Measurements from ENCODE around the gene MAD1L1. TPM values are rescaled to one million over a fixed set of nuclear protein-coding genes. Genes with fewer than 3 reads are reported as not detected.

Gene MAD1L1
- total and polyA plus RNA-seq, 4 donors: 43.0 to 54.9 (median 49.9) TPM

- ATAC-seq (ENCODE audit: insufficient read depth, low FRiP score): no peak
- Histone ChIP-seq H3K4me3 (no peak overlapping the region), H3K27ac (ENCODE audit: low read depth in 1 of 2, low read length in 1 of 2) (no peak overlapping the region), H3K9me3 (ENCODE audit: control insufficient read depth in 4 of 4, insufficient read depth in 3 of 4, low read length in 3 of 4) (no peaks in the 10 kb centered on the region), H3K36me3 (ENCODE audit: control insufficient read depth in 4 of 4, insufficient read depth in 4 of 4, low read length in 4 of 4) (peaks cover 0 to 44% (median 14%) of the 10 kb centered on the region in 4 donors), H3K27me3 (ENCODE audit: control insufficient read depth in 3 of 3, insufficient read depth in 3 of 3, low read length in 2 of 3) (peaks cover 0 to 4% (median 0%) of the 10 kb centered on the region in 3 donors), H3K9ac (ENCODE audit: insufficient read depth in 1 of 2, low read length in 2 of 2) (no peak overlapping the region), H3K4me1 (ENCODE audit: control insufficient read depth in 5 of 5, insufficient read depth in 5 of 5, low read length in 5 of 5) (peaks cover 0 to 7% (median 0%) of the 10 kb centered on the region in 5 donors)
- no peak for DNase-seq
- 95 to 96% methylated on average over 35 of the region's 35 CpGs for WGBS, 2 donors
- TF ChIP-seq CTCF (IDR thresholded peaks at IDR 0.05; ENCODE audit: control extremely low read depth, extremely low read depth): no peak
These were observed 85.9 kb downstream of the MAD1L1 start for GRCh38 chr7:2146676-2147472.

GRCh38 chr7:2145835-2146580, 86.7 kb downstream of the MAD1L1 start:
- DNase-seq (no peak), ATAC-seq (ENCODE audit: insufficient read depth, low FRiP score) (no peak)
- no peak overlapping the region for H3K4me3 ChIP-seq
- 86 to 94% methylated on average over 42 of the region's 42 CpGs for whole genome bisulfite sequencing, 2 donors
- H3K9me3 ChIP-seq (ENCODE audit: control insufficient read depth in 4 of 4, insufficient read depth in 3 of 4, low read length in 3 of 4): no peaks in the 10 kb centered on the region
- H3K27ac ChIP-seq (ENCODE audit: low read depth in 1 of 2, low read length in 1 of 2): no peak overlapping the region
- no peaks in the 10 kb centered on the region for H3K27me3 ChIP-seq (ENCODE audit: control insufficient read depth in 3 of 3, insufficient read depth in 3 of 3, low read length in 2 of 3)
- peaks cover 0 to 44% (median 14%) of the 10 kb centered on the region in 4 donors for H3K36me3 ChIP-seq (ENCODE audit: control insufficient read depth in 4 of 4, insufficient read depth in 4 of 4, low read length in 4 of 4)
- no peak overlapping the region for H3K9ac ChIP-seq (ENCODE audit: insufficient read depth in 1 of 2, low read length in 2 of 2)
- no peak for TF ChIP-seq CTCF (IDR thresholded peaks at IDR 0.05; ENCODE audit: control extremely low read depth, extremely low read depth)
- peaks cover 0 to 4% (median 0%) of the 10 kb centered on the region in 5 donors for H3K4me1 ChIP-seq (ENCODE audit: control insufficient read depth in 5 of 5, insufficient read depth in 5 of 5, low read length in 5 of 5)

- no peak for TF ChIP-seq CTCF (IDR thresholded peaks at IDR 0.05; ENCODE audit: control extremely low read depth, extremely low read depth)
- 97 to 98% methylated on average over 15 of the region's 15 CpGs for WGBS, 2 donors
These were observed 87.8 kb downstream of the MAD1L1 start for GRCh38 chr7:2144926-2145325.

More at GRCh38 chr7:2144926-2145325, 87.8 kb downstream of the MAD1L1 start:
- Histone ChIP-seq H3K36me3 (ENCODE audit: control insufficient read depth in 4 of 4, insufficient read depth in 4 of 4, low read length in 4 of 4) (peaks cover 0 to 44% (median 14%) of the 10 kb centered on the region in 4 donors), H3K27ac (ENCODE audit: low read depth in 1 of 2, low read length in 1 of 2) (no peak overlapping the region), H3K9me3 (ENCODE audit: control insufficient read depth in 4 of 4, insufficient read depth in 3 of 4, low read length in 3 of 4) (no peaks in the 10 kb centered on the region), H3K9ac (ENCODE audit: insufficient read depth in 1 of 2, low read length in 2 of 2) (no peak overlapping the region), H3K4me1 (ENCODE audit: control insufficient read depth in 5 of 5, insufficient read depth in 5 of 5, low read length in 5 of 5) (peaks cover 0 to 2% (median 0%) of the 10 kb centered on the region in 5 donors), H3K4me3 (no peak overlapping the region), H3K27me3 (ENCODE audit: control insufficient read depth in 3 of 3, insufficient read depth in 3 of 3, low read length in 2 of 3) (no peaks in the 10 kb centered on the region)
- DNase-seq (no peak), ATAC-seq (ENCODE audit: insufficient read depth, low FRiP score) (no peak)
